NCI-H345 treated with DMSO at 0.1 percent for 48 hours (cell line): Measurements from ENCODE around the gene CACNG5.

Experiments
- DNase-seq: peaks from one replicate; lab custom pipeline; 2025; ENCODE audit not compliant: unreplicated experiment; lab: John Stamatoyannopoulos, UW

The CACNG5 gene

DNA sequence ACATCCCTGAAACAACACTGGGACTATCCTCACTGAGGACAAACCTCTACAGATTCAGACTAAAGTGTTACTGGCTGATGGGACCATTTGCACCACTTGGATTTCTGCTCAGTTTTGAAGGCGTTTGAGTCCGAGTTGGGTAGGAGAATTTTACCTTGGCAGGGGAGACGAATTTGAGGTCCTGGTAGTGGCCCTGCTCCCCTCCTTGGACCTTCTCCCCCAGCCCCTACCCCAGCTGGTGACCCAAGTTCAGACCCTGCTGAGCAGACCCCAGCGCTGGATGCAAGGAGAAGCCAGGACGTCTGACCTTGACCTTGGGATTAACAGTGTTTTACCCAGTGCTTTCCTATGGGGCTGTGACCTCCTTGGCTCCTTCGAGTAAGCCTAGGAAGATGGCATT, 13.6 kb downstream of the CACNG5 start:
- DNase-seq = no peak

DNA sequence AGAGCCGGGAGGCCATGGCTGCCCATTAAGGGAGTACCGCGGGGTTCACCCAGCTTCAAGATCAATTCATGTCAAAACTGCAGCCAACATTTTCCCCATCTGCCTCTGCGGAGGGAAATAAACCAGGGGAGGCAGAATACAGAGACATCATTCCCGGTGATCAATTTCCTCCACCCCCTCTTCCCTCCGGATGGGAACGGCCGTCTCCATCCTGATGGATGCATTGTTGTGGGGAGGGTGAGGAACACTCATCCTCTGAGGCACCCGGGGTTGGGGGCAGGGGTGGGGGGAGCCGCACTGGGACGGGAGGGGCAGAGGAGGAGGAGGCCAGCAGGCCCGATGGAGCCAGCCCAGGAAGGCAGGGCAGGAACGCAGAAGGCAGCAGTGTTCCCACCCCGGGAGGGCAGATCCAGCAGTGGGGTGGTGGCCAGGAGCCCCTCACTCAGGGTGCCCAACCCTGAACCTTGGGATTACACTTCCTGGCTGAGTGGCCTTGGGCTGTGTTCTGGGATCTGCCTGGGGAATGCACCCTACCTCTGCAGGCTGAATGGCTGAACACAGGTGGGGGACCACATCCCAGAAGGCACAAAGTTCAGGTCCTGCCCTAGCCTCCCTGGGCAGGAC, 14.2 kb downstream of the CACNG5 start:
- DNase-seq = no peak

DNA sequence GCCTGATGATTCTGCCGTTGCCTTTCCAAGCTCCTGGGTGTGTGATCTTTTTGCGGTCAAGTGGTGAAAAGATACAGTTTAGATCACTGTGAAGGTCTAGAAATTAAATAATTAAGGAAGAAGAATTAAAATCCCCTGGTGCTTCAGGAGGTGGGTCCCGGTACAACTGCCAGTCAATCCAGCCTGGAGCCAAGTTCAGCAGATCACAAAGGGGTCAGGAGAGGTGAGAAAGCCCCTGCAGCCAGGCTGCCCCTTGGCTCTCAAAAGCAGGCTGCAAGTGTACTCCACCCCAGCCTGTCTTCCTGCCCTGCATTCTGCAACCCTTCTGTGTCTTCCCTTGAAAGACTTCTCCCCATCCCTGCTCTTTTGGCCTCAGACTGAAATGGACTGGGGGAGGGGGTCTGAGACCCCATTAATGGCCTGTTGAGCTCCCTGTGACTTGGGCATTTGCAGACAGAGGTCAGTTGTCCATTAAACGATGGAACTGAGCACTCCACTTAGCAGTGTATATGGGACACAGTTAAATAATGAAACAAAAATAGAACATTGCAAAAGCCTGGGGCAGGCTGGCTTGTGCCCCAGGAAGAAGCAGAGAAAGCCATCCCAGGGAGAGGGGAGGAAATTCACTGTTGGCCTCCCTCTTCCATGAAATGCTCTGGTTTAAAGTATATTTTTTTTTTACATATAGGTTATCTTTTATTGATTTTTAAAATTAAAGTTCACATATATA, 15.1 kb downstream of the CACNG5 start:
- DNase-seq = no peak

DNA sequence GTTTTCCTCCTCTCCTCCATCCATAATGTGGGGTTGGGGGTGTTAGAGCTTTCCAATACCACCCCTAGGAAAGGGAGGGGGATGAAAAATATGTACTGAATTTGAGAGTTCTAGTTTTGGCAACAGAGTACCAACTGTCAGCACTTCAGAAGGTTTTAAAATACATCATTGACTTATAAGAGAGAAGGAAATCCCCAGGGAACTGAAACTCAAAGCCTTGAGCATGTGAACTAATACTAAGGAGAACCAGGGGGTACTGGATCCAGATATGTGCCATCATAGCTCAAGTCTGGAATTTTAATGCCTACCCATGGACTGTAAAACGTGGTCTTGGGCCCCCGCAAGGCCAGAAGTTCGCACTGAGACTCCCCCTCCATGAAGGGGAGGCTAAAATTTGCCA, 15.8 kb downstream of the CACNG5 start:
- no peak for DNase-seq

DNA sequence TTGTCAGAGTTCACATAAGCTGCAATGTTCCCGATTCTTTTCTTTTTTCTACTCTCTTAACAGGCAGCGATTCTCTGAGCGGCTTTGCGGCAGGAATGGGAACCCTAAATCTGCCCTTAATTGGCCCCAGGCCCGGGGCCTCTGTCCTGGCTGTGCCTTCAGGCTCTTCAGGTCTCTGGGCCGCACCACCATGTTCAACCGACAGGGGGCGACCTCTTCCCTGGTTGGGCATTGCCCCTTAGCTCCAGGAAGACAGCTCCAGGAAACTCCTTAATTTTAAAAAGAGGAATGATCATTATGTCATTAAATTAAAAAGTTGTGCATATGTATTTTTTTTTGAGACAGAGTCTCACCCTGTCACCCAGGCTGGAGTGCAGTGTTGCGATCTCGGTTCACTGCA, 20.3 kb downstream of the CACNG5 start:
- DNase-seq = no peak

DNA sequence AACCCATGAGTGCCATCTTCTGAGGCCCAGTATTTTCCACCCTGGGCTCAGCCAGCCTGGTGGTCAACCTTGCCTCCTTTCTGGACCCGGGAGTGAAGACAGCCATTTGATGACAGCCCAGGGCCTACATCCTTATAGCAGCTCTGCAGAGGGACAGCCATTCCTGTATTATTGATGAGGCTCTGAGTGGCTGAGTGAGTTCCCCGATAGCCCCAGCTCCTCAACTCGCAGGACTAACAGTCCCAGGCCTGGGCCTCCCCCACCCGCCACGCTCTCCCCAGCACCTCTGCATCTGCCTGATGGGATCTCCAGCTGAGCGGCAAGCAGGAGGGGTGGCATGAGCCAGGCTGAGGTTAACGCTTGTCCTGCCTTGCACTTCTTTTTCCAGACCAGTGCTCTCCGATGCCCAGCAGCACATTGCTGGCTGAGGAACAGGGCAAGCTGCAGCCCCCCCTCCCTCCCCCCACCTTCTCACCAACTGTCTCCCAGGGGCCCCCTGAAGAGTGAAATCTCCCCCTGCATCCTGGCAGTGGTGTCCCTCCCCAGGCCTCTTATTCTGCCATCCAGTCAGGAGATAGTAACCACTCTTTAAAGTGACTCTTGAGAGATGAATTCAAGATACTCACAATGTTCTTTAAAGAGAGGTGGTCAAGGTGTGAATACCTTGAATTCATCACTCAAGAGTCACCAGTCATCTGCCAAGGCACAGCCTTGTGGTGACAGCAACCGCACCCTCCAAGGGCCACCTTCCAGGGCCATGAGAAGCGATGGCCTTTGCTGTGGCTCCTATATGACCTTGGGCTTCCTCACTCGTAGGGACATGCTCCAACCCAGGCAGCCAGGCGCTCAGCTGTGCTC, 23.5 kb downstream of the CACNG5 start:
- DNase-seq = no peak

DNA sequence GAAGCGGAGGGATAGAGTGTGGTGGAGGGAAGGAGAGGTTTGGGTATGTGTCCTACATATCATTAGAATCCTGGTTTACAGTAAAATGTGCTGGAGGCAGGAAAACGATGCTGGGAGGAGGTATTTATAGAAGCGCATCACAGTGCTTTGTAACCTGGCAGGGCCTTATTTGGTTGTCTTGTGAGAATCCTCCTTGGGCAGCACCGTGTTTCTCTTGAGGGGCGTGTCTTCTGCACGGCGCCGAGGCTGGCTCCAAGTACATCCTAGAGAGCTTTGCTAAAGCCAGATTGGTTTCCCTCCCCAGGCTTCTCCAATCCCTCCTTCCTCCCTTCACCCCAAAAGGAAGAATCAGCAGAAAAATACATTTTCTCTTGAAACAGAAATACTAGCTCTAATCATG, 24.4 kb downstream of the CACNG5 start:
- DNase-seq = no peak

DNA sequence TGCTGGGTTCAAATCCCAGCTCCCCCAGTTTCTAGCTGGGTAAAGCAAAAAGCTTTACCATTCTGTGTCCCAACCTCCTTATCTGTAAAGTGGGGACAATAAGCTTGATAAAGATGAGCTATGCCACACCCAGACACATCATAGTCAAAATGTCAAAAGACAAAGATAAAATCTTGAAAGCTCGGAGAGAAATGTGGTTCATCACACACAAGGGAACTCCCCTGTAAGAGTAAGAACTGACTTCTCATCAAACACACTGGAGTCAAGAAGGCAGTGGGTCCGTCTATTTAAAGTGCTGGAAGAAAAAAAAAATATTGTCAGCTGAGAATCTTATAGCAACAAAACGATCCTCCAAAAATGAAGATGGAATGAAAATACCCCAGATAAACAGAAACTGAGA, 25.3 kb downstream of the CACNG5 start:
- no peak for DNase-seq

DNA sequence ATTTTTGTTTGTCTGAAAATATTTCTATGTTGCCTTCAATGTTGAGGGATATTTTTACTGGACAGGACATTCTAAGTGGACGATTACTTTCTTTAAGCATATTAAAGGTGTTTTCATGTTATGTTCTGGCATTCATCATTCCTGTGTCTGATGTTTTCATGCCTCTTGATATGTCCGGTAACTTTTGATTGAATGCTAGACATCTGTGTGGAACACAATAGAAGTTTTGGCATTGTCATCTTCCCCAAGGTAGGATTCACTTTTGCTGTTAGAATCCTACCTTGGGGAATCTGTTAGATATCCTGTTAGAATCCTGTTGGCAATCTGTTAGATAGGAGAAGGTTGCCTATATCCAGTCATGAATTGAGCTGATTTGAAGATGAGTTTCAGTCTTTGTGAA, 28.9 kb downstream of the CACNG5 start:
- DNase-seq = no peak

DNA sequence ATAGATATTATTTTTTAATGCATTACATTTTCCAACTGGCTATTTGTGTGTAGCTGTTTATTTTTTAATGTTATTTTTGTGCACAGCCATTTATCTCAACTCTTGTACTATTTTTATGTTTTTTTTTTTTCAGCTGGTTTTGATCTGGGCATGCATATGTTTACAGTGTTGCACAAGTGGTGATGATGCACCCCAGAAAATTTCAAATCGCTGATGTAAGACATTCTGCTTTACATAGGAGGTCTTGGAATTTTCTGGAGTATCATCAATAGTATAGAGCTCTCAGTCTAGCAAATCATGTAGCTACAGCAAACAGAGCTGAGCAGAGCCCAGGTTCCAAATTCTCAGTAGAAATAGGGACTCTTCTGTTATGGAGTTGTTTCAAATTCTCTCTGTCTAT, 30.2 kb downstream of the CACNG5 start:
- DNase-seq = no peak

DNA sequence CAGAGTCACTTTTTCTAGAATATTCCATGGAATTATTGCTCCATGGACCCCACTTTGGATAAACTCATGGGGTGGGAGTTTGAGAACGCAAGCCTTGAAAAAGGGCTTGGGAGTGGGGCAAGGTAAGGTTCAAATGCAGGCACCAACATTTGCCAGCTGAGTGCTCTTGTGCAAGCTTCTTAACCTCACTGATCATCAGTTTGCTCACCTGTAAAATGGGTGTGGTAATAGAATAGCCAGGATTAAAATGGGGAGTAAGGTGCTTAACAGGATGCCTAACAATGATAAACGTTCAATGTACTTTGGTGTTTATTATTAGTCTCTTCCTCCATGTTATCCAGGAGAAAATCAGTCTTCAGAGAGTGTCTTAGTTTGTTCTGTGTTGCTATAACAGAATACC, 39.0 kb downstream of the CACNG5 start:
- no peak for DNase-seq

DNA sequence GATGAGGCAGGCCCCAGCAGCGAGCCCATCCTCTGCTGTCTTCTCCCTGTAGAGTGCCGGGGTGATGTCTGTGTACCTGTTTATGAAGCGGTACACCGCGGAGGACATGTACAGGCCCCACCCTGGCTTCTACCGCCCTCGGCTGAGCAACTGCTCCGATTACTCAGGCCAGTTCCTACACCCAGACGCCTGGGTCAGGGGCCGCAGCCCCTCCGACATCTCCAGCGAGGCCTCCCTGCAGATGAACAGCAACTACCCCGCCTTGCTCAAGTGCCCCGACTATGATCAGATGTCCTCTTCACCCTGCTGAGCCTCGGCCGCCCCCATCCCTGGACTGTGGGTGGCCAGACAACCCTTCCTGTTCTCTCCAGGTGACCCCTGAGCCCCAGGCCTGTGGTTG, 50.0 kb downstream of the CACNG5 start:
- DNase-seq = no peak

DNA sequence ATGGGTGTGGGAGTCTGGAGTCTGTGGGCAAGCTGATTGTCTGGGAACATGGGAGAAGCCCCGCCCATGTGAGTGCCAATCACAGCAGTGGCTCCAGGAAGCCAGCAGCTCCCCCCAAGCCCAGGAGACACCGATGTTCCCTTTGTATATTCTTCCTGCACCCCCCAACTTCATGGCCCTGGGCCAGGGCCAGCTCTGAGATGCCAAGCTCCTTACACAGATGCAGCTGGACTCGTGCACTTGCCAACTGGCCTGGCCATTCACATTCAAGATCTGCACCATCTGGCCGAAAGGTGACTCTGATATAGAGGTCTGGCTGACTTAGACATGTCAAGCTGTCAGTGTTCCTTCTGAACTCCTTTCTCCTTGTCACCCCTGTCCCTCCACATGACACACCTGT, 50.5 kb downstream of the CACNG5 start:
- DNase-seq = no peak

DNA sequence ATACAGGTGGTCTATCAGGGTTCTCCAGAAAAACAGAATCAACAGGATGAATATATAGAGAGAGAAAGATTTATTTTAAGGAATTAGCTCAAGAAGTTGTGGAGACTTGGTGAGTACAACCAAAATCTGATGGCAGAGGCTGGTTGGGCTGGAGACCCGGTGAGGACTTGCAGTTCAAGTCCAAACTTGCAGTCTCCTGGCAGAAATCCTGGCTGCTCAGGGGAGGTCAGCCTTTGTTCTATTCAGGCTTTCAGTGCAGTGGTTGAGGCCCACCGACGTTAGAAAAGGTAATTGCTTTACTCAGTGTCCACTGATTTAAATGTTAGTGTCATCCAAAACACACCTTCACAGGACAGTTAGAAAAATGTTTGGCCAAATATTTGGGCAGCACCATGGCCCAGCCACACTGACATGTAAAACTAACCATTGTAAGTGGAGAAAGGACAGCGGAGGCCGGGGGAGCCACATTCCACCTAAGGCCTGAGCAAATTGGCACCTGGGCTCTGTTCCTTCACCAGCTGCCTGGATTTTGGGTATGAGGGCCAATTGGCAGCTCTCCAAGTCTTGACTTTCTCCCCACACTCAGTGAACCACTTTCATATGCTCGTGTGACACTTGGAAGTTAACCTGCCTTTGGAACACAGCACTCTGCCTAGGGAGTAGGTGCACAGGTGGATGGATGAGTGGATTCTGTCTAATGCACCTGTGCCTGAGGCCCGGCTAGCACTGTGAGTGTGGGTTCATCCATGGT, 54.7 kb downstream of the CACNG5 start:
- DNase-seq = peak; percentile 84

DNA sequence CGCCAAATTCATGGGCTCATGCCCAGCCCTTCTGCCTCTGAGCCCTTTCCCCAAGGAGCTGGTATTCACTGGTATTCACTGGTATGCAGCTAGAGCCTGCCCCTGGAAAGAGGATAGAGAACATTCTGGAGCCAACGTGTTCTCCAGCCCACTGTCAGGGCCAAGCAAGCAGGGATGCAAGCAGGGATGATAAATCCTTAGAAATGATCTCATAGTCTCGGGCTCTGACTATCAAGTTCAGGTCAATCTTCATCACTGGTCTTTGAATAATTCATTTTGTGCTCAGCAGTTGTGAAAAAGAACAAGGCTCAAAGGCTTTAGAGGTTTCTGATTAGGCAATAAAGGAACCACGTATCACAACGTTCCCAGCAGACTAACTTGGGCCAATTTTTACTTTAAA, 57.3 kb downstream of the CACNG5 start:
- DNase-seq = no peak

DNA sequence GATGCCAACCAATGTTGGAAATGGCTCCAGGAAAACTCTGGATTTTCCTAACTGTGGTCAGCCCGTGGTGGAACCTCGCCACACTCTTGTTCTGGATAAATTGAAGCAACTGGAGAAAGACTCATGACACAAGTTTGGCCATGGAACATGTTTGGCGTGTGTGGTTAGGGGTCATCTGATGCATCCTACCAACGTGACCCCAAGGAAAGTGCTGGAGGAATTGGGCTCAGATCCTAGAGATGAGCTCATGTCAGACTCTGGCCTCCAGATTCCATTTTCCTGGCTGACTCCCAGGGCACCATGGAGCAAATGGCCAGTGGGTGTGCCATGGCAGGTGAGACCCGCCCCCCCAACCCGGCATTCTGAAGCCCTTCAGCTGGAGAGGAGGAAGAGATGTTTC, 58.5 kb downstream of the CACNG5 start:
- no peak for DNase-seq

DNA sequence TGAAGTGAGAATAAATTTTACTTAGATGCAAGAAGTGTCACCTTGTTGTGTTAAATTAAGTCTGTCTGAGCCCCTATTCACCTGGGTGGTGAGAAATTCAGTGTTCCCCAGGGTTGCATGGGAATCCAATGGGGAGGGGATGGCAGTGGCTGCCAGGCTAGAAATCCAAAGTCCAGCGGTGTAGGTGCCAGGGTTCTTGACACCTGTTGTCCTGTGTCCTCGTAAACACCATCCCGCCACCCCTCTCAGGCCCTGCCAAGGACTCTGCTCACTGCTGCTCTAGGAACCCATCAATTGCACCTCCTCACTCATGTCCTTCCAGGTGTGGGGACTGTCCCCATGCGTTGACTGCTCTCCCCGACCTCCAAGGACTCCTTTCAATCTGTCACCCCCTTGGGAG, 58.9 kb downstream of the CACNG5 start:
- no peak for DNase-seq

DNA sequence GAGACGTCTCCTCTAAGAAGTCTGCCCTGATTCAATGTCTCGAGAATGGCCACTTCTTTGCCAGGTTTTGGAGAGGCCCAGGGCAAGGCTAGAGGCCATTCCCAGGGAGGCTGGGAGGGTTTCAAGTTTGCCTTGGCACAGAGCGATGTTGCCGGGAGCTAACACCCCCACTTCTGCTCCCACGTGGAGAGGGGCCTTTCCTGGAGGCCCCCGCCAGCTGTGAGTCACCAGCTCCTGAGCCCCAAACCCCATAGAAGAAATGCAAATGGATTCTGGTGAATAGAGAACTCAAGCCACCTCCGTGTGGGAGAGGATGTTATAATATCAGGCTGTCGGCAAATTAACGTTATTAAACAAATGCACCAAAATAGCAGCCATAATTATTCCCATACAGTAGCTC, 62.2 kb downstream of the CACNG5 start:
- no peak for DNase-seq

DNA sequence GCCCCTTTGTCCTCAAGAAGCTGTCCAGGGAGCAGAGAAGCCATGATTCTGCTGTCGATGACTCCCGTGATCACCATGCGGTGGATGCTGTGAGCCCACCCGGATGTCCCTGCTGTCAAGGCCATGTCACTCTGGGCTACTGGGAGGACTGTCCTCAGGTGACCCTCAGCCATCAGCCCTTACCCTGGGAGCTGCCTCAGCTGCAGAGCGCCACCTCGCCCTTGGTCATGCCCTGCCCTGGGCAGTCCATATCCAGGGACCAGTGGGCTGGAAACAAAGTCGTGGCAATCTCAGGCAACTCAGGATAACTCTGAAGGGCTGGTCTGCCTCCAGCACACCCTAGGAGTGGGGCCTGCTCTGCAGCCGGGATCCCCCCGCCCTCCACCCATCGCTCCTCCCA, 63.6 kb downstream of the CACNG5 start:
- no peak for DNase-seq

DNA sequence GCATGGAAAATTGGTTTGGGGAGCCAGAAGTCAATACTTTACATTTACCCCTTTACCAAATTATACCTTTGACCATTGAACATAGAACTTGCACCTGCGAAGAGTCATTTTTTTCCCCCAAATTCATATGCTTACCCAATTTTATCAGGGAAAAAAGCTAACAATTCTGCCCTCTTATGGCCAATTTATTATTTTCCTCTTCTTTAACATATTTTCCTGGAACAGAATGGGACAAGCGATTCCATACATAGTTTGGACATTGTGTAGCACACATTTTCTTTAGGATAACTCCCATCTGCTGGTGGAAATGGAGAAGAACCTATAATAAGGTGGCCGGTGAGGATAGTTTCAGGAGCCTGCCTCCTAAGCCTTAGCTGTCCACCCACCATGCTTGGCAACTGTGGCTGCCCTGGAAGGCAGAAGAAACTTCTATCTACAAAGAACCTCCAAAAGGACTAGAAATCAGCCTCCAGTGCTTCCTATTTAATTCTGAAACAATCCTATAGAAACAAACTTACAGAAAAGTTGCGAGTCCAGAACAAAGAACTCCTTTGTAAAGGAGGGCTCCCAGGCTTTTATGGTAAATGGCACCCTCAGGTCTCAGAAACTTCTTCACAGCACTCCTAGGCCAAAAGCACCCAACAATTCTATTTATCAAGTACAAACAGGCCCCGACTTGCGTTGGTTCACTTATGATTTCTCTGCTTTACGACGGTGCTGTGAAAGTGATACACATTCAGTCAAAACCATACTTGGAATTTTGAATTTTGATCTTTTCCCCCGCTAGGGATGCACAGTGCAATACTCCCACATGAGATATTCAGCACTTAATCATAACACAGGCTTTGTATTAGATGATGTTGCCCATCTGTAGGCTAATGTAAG, 65.5 kb downstream of the CACNG5 start:
- no peak for DNase-seq
